H54 (cell line): Measurements from ENCODE around the gene PTPRD.
"Not testable (repeated sequence)": the region's sequence is repeated elsewhere in the genome, so short reads cannot be mapped to it uniquely, and the experiment has no call there.

ENCODE experiments used
- DNase-seq: peaks from one replicate; pipeline ENCODE4 v3.0.0; 2011; ENCODE audit warnings: low spot score, mixed read lengths; ENCODE audit not compliant: insufficient read length
- FAIRE-seq: peaks from 3 replicates; lab custom pipeline; 2011; peaks lifted over from hg19 to GRCh38; lab: Jason Lieb, UNC
- POLR2A ChIP-seq: IDR thresholded peaks from 2 replicates; pipeline ENCODE4 v1.6.1; 2011; ENCODE audit warnings: low read depth, mild to moderate bottlenecking, low read length

The PTPRD gene

DNA sequence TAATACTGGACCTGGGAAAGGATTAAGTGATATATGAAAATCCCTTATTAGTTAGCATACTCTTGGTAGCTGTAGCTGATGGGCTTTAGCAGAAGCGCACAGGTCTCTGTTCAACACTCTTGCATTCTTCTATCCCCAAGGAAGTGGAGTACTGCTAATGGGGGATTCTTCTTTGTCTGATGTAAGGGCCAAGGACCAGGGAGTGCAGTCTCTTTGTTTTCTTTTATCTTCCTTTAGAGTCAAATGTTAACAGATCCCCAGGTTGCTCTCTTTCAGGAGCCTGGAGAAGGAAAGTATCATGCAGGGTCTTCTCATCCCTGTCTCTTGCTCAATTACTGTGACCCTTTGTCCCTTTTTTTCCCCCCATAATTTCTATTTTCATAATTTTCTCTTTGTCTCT lies 1666.3 kb downstream of the PTPRD start:
- FAIRE-seq (no peak), DNase-seq (no peak)
- no peak for TF ChIP-seq POLR2A

DNA sequence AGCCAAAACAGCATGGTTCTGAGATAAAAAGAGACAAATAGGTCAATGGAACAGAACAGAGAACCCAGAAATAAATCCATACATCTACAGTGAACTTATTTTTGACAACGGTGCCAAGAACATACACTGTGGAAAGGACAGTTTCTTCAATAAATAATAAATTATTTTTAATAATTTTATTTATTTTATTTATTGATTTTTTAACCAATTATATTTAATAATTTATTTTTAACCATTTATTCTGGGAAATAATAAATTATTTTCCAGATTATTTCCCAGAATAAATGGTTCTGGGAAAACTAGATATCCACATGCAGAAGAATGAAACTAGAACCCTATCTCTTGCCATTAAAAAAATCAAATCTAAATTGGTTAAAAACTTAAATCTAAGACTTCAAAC lies 1669.4 kb downstream of the PTPRD start:
- no peak for TF ChIP-seq POLR2A
- no peak for FAIRE-seq
- no peak for DNase-seq

DNA sequence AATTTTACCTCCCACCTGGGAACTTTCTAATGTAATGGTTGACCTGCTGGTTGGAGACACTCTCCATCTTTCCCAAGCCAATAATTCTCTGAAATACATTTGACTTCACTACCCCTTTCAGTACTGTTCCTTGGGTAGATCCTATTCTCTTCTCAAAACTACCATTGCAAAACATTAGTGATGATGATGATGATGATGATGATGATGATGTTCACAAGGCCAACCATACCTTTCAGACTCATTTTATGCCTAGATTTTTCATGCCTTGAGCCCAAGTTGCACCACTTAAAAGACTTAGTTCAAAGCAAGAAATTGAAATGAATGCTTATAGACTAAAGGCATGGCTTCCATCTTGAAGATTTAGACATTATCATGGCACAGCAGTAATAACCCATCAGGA lies 1672.2 kb downstream of the PTPRD start:
- FAIRE-seq (no peak), DNase-seq (no peak)
- TF ChIP-seq POLR2A, result no peak

DNA sequence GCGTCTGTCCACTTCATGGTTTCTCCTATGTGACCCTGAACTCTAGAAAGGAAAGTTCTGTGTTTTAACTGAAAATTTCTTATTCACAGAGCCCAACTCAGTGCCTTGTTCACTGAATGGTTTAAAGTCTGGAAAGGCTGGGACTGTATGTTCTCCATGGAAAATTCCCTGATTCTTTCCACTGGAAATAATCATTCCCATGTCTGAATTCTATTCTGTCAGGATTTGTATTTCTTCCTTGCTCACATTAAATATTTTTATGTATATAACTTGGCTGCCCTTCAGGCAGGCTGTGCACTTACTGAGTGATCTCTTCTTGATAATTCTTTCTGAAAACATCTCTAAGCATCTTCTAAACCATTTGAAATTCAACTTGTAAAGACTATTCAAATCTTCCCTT lies 1686.3 kb downstream of the PTPRD start:
- FAIRE-seq (no peak), DNase-seq (no peak)
- TF ChIP-seq POLR2A, result no peak

DNA sequence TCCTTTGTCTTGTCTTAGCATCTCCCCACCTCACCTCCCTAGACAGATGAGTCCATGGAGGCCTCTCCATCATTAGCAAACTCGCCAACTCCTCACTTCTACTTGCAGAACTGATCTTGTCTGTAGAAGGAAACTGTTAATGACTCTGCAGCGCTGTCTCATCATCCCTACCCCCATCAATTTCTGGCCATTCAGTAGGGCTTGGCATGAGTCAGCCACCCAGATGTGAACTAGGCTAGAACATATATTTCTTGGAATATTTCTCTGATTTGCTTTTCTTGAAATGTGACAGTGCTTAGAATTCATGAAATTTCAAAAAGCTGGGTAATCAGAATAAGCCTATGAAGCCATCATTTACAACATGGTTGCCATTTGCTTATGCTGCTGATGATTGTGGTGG lies 1688.2 kb downstream of the PTPRD start:
- no peak for TF ChIP-seq POLR2A
- no peak for DNase-seq
- FAIRE-seq, result peak; percentile 69

DNA sequence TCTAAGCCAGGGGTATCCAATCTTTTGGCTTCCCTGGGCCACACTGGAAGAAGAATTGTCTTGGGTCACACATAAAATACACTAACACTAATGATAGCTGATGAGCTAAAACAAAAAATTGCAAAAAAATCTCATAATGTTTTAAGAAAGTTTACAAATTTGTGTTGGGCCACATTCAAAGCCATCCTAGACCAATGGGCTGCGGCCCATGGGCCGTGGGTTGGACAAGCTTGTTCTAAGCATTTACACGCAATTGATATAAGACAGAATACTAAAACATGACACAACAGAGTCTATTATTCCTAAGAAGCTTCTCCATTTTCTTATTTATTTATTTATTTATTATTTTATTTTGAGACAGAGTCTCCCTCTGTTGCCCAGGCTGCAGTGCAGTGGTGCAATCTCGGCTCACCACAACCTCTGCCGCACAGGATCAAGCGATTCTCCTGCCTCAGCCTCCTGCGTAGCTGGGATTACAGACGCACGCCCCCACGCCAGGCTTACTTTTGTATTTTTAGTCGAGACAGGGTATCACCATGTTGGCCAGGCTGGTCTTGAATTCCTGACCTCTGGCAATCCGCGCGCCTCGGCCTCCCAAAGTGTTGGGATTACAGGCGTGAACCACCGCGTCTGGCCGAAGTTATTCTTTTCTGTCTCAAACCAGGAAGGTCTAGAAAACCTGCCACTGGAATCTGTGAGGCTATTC lies 1692.2 kb downstream of the PTPRD start:
- not testable (repeated sequence) for FAIRE-seq, DNase-seq

DNA sequence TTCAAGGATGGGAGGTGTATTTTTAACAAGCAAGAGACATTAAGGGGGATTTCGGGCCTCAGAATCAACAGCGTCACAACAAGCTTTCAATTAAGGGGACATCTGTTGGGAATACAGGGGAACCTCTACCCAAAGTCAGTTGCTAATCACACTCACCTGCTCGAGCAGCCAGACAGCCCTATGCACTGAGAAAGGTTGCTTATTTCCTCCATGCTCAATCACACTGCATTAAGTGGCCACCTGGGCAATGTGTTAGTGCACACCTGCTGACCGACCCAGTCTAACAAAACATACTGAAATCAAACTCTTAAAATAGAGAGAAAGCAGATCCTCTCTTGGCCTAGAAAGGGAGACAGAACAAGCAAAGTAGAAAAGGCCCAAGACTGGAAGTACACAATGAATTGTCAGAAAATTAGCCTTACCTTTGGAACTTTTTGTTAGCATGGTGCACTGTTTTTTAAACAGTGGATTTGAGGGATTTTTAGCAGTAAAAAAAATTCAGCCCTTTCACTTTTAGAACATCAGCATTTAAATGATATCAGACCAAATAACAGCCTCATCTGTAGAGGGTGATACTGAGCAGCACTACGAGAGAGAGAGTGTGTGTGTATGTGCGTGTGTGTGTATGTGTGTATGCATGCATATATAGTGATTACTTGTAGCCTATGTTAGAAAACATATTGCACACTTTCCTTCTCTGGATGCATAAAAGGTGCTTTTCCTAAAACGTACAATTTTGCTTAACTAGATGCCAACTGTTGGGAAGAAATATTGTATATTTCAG lies 1694.7 kb downstream of the PTPRD start:
- no peak for TF ChIP-seq POLR2A
- DNase-seq (no peak), FAIRE-seq (peak; percentile 61)

DNA sequence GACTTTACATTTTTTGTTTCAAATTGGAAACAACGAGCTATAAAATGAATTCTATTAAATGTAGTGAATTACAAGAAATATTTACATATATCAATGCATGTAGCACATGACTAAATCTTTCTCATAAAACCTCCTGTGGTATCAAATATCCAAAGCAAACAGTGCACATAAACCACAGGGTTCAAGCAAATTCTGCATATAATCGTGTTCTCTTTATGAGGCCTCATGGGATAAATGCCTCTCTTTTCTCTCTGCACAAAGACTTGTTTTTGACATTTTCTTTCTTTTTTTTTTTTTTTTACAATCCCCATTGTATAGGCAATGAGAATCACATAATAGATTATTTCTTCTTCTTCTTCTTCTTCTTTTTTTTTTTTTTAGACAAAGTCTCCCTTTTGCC lies 1696.0 kb downstream of the PTPRD start:
- FAIRE-seq, result no peak
- no peak for DNase-seq
- TF ChIP-seq POLR2A, result no peak

DNA sequence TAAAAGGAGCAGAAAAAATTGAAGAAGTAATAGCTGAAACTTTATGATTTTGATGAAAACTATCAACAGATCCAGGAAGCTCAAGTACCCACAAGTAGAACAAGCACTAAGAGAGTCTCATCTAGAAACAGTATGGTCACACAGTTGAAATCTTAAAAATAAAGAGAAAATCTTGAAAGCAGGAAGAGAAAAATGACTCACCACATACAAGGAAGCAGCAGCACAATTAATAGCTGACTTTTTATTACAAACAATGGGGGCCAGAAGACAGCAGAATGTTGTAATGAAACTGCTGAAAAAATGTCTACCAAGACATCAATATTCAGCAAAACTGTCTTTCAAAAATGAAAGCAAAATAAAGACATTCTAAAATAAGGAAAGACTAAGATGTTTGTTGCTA lies 1704.9 kb downstream of the PTPRD start:
- no peak for TF ChIP-seq POLR2A
- FAIRE-seq (peak; percentile 60), DNase-seq (no peak)

DNA sequence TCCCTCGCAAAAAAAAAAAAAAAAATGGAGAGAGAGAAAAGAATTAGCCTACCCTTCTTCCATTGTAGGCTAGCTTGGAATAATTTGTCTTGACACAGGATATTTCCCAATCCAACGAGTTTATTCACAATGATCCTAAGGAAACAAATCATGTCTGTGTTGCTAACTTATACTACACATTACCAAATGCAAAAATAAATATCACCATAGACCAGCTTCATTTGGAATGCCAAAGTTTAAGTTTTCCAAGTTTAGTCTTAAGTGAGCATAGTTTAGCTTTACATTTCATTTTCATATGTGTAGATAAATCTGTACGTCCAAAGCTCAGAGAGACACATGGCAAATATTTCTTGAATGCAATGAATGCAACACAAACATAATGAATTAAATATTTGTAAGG lies 1707.1 kb downstream of the PTPRD start:
- no peak for TF ChIP-seq POLR2A
- FAIRE-seq, result no peak
- DNase-seq, result no peak

DNA sequence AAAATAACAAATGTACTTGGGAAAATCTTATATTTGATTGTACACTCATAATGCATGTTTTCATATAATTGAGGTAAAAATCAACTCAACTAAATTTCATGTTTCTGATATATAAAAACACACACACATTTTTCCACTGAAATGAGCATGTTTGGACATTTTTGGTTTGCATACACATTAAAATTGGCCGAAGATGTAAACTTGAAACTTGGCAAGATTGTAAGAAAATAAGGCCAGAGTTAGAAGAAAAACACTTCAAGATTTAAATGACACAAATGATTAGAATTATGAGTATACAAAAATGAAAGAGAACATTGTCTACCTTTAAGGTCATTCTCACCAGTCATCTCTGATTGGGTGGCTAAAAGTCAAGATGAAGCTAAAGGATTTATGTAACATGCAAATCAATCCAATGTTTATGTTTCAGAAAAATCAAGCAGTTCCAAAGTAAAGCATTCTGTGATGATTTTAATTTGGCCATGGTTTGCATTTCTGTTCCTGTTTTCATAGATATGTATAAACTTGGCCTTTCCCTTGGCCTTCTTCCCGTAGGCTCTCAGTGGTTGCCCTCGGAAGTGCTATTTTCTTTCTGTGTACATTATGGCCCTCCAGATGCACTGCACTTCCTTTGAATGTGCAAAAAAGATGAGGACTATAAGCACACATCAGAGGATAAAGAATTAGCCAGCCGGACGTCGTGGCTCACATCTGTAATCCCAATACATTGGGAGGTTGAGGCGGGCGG lies 1707.9 kb downstream of the PTPRD start:
- TF ChIP-seq POLR2A, result no peak
- FAIRE-seq, result no peak
- no peak for DNase-seq

DNA sequence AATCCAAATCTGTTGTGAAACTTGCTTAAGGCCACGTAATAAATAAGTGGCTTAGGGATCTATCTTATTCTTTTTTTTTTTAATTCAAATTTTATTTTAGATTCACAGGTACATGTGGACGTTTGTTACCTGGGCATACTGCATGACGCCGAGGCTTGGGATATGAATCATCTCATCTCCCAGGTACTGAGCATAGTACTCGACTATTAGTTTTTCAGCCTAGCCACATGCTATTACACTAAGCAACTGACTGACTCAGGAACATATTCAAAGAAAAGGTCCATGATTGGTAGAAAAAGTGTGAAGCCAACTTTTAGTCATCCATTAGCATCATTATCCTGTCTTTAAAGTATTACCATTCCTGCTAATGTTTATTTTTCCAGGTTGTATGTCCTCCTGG lies 1709.7 kb downstream of the PTPRD start:
- DNase-seq (no peak), FAIRE-seq (no peak)
- no peak for TF ChIP-seq POLR2A

DNA sequence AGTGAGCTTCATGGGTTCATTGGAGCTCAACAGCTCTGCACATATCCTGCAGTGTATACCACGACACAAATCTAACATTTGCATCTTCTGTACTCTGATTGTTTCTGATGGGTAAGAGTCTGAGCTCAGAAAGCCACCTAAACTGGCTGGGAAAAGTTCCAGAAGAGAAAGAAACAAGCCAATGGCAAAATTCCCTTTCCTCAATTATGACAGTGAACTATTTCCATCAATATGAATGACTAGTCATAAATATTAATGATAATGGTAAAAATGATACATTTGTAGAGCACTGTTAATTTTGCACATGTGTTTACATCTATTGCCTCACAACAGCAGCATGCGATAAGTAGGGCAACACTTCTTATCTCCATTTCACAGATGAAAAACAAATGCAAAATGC lies 1711.7 kb downstream of the PTPRD start:
- no peak for TF ChIP-seq POLR2A
- FAIRE-seq, result no peak
- no peak for DNase-seq

DNA sequence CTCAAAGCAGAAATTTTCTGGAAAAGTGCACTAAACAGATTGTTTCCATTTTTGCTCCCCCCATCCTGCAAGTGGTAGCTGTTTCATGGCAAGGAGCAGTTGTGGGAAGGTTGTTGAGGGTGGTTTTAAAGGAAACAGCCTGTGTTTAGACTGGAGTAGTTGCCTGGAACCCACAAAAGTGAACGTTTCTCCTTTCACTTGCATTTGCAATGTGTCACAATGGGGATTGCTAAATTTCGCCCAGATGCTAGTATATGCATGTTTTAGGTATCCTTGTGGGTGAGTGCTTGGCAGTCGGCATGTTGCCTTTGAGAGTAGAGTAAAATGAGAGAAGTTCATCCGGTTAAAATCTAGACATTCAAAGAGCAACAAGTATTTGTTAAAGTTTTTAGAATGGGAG lies 1713.3 kb downstream of the PTPRD start:
- FAIRE-seq (no peak), DNase-seq (no peak)

DNA sequence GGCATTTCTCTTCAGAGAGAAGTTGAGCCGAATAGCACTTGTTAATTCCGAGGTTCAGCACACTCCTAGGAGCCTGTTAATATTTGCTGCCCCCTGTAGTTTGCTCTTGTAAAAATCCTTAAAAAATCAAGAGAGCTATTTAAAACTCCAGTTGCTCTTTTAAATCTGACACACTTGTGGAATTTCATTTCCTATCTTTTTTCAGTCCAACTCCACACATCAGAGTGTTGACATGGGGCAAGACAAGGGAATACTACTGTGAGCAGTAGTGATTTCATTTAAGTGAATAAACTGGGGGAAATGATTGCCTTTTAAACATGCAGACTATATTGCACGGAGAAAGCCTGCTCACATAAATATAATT lies 1717.0 kb downstream of the PTPRD start:
- FAIRE-seq, result peak; percentile 65
- DNase-seq, result peak; percentile 9
- TF ChIP-seq POLR2A, result no peak

More for the DNA sequence above, 1713.3 kb downstream of the PTPRD start:
- TF ChIP-seq POLR2A, result no peak
